H1 (cell line): ENCODE data around the gene KRT5. TPM values are rescaled to one million over a fixed set of nuclear protein-coding genes. Genes with fewer than 3 reads are reported as not detected.

Source experiments
- CTCF ChIA-PET: fragments of 300-600 bp; sonication (Branson Sonifier 250); formaldehyde crosslinking; loops from one replicate; lab custom pipeline; 2021; ENCODE audit not compliant: partially characterized antibody; lab: Charles Lee
- POLR2A ChIA-PET: fragments of 300-600 bp; sonication (Branson Sonifier 250); formaldehyde crosslinking; loops from one replicate; lab custom pipeline; 2021; ENCODE audit warnings: inconsistent platforms; ENCODE audit not compliant: partially characterized antibody; lab: Charles Lee
- DNase-seq, 2 experiments: peaks; one replicate each; pipeline versions ENCODE4 v3.0.0 to v3.0.0-alpha.2; 2010 to 2022; ENCODE audit warnings: low spot score in 2 of 2, low read depth in 1 of 2, mixed read lengths in 1 of 2
- FAIRE-seq: peaks from 2 replicates; lab custom pipeline; 2011; peaks lifted over from hg19 to GRCh38; lab: Jason Lieb, UNC
- H2AFZ ChIP-seq: 2 replicates; pipeline ENCODE4 v1.8.1; 2012; ENCODE audit warnings: low read length, inconsistent platforms
- H2AK5ac ChIP-seq: 2 replicates; pipeline ENCODE4 v1.6.1; 2013; ENCODE audit warnings: low read depth, low read length
- H2BK120ac ChIP-seq: replicated peaks from 2 replicates; pipeline ENCODE3; 2013; ENCODE audit warnings: low read depth, low read length, inconsistent platforms
- H2BK12ac ChIP-seq: 2 replicates; pipeline ENCODE4 v1.6.1; 2013; ENCODE audit warnings: low read depth, low read length
- H2BK15ac ChIP-seq: 2 replicates; pipeline ENCODE4 v1.6.1; 2013; ENCODE audit warnings: low read length
- H2BK20ac ChIP-seq: 2 replicates; pipeline ENCODE4 v1.6.1; 2013; ENCODE audit warnings: low read length
- H2BK5ac ChIP-seq: 2 replicates; pipeline ENCODE4 v1.6.1; 2013; ENCODE audit warnings: low read depth, low read length
- H3K14ac ChIP-seq: 2 replicates; pipeline ENCODE4 v1.6.1; 2013; ENCODE audit warnings: inconsistent platforms; ENCODE audit not compliant: insufficient read length
- H3K18ac ChIP-seq: 2 replicates; pipeline ENCODE4 v1.6.1; 2013; ENCODE audit warnings: low read length; ENCODE audit errors: extremely low read depth
- H3K23ac ChIP-seq: 2 replicates; pipeline ENCODE4 v1.6.1; 2013; ENCODE audit warnings: inconsistent platforms; ENCODE audit not compliant: insufficient read length
- H3K23me2 ChIP-seq: 2 replicates; pipeline ENCODE4 v1.6.1; 2013; ENCODE audit warnings: low read depth, low read length
- H3K27ac ChIP-seq: 2 replicates; pipeline ENCODE4 v1.6.1; 2011; ENCODE audit warnings: low read depth, low read length, inconsistent platforms
- H3K27me3 ChIP-seq, 4 experiments: replicated peaks in 1 of 4; 1 replicate in 1 of 4; 2 replicates in 3 of 4; pipeline versions ENCODE4 v1.6.1 to v1.8.1; 2011 to 2013; ENCODE audit warnings: low read length in 3 of 4, mild to moderate bottlenecking in 3 of 4, inconsistent platforms in 2 of 4, mixed read lengths in 2 of 4, moderate library complexity in 1 of 4; ENCODE audit not compliant: control insufficient read depth in 3 of 4, insufficient read depth in 3 of 4; ENCODE audit errors: extremely low read depth in 1 of 4
- H3K36me3 ChIP-seq, 4 experiments: 2 replicates each; pipeline versions ENCODE4 v1.6.1 to v1.8.1; 2011 to 2013; ENCODE audit warnings: mild to moderate bottlenecking in 4 of 4, low read length in 3 of 4, moderate library complexity in 2 of 4, control low read depth in 1 of 4, inconsistent platforms in 1 of 4; ENCODE audit not compliant: insufficient read depth in 4 of 4, control insufficient read depth in 2 of 4
- H3K4ac ChIP-seq: replicated peaks from 2 replicates; pipeline ENCODE3; 2013; ENCODE audit warnings: low read length, low read depth, mixed read lengths, inconsistent platforms; ENCODE audit not compliant: insufficient read length
- H3K4me1 ChIP-seq, 4 experiments: replicated peaks in 1 of 4; 1 replicate in 1 of 4; 2 replicates in 3 of 4; pipeline versions ENCODE4 v1.6.1 to v1.8.1; 2011 to 2013; ENCODE audit warnings: low read length in 3 of 4, inconsistent platforms in 2 of 4, mixed read lengths in 1 of 4; ENCODE audit not compliant: insufficient read depth in 4 of 4, control insufficient read depth in 3 of 4
- H3K4me2 ChIP-seq, 2 experiments: 2 replicates each; pipeline versions ENCODE4 v1.6.1 to v1.8.1; 2011 to 2013; ENCODE audit warnings: low read depth in 2 of 2, low read length in 2 of 2, control low read depth in 1 of 2, inconsistent platforms in 1 of 2, mild to moderate bottlenecking in 1 of 2; ENCODE audit not compliant: insufficient read depth in 1 of 2
- H3K4me3 ChIP-seq, 4 experiments: fragments of 200-600, 300-600 bp in 1 of 4; sonication (generic), shearing (Covaris generic), sonication (Bioruptor Twin) in 1 of 4; 2 replicates each; pipeline versions ENCODE4 v1.5.1 to v1.8.1; 2011 to 2016; ENCODE audit warnings: low read length in 4 of 4, low read depth in 3 of 4, control low read depth in 2 of 4, inconsistent platforms in 2 of 4, mild to moderate bottlenecking in 2 of 4, mixed read lengths in 1 of 4, moderate library complexity in 1 of 4; ENCODE audit not compliant: insufficient read depth in 2 of 4; ENCODE audit errors: extremely low read depth in 1 of 4
- H3K56ac ChIP-seq: replicated peaks from 2 replicates; pipeline ENCODE3; 2013; ENCODE audit warnings: low read depth, mild to moderate bottlenecking, mixed read lengths, low read length, inconsistent platforms; ENCODE audit not compliant: insufficient read length
- H3K79me1 ChIP-seq: 2 replicates; pipeline ENCODE4 v1.6.1; 2013; ENCODE audit warnings: low read depth, low read length, control low read depth
- H3K79me2 ChIP-seq, 2 experiments: 2 replicates each; pipeline versions ENCODE4 v1.6.1 to v1.8.1; 2012 to 2013; ENCODE audit warnings: low read length in 2 of 2, mild to moderate bottlenecking in 2 of 2, inconsistent platforms in 1 of 2; ENCODE audit not compliant: insufficient read depth in 2 of 2, control insufficient read depth in 1 of 2
- H3K9ac ChIP-seq, 4 experiments: replicated peaks in 1 of 4; 1 replicate in 1 of 4; 2 replicates in 3 of 4; pipeline versions ENCODE4 v1.6.1 to v1.8.1; 2011 to 2013; ENCODE audit warnings: low read depth in 3 of 4, low read length in 3 of 4, control low read depth in 2 of 4, mild to moderate bottlenecking in 2 of 4, moderate library complexity in 2 of 4, inconsistent platforms in 1 of 4; ENCODE audit errors: extremely low read depth in 1 of 4
- H3K9me3 ChIP-seq, 2 experiments: 2 replicates each; pipeline versions ENCODE4 v1.6.1 to v1.8.1; 2012 to 2013; ENCODE audit warnings: mild to moderate bottlenecking in 2 of 2, moderate library complexity in 2 of 2, control low read depth in 1 of 2, inconsistent platforms in 1 of 2, low read depth in 1 of 2, low read length in 1 of 2, mixed read lengths in 1 of 2; ENCODE audit not compliant: insufficient read depth in 2 of 2
- H4K20me1 ChIP-seq, 2 experiments: replicated peaks in 1 of 2; 2 replicates each; pipeline versions ENCODE3 to v1.8.1; 2011 to 2013; ENCODE audit warnings: inconsistent platforms in 2 of 2, low read length in 2 of 2, mild to moderate bottlenecking in 1 of 2; ENCODE audit not compliant: insufficient read depth in 2 of 2, control insufficient read depth in 1 of 2
- H4K5ac ChIP-seq: 2 replicates; pipeline ENCODE4 v1.6.1; 2013; ENCODE audit warnings: low read length, low read depth, mixed read lengths, inconsistent platforms; ENCODE audit not compliant: insufficient read length
- H4K8ac ChIP-seq: 2 replicates; pipeline ENCODE4 v1.8.0; 2013; ENCODE audit warnings: mild to moderate bottlenecking, moderate library complexity, low read length, inconsistent platforms; ENCODE audit not compliant: insufficient read depth; ENCODE audit errors: extremely low read depth
- H4K91ac ChIP-seq: replicated peaks from 2 replicates; pipeline ENCODE3; 2013; ENCODE audit warnings: low read length, mixed read lengths, inconsistent platforms; ENCODE audit not compliant: insufficient read length
- ATF2 ChIP-seq: IDR thresholded peaks from 2 replicates; pipeline ENCODE4 v1.6.1; 2012; ENCODE audit warnings: low read length, inconsistent platforms
- BACH1 ChIP-seq: IDR thresholded peaks from 2 replicates; pipeline ENCODE4 v1.6.1; 2012; ENCODE audit warnings: low read length, improper control_type of control experiment
- CBX5 ChIP-seq: fragments of 300-800, 300-1000 bp; sonication (generic); IDR thresholded peaks from 2 replicates; pipeline ENCODE4 v1.7.1; 2016; ENCODE audit warnings: antibody characterized with exemption, low read length, low read depth
- EGR1 ChIP-seq: IDR thresholded peaks from 2 replicates; pipeline ENCODE4 v1.6.1; 2011; ENCODE audit warnings: low read depth, low read length, borderline replicate concordance
- KDM1A ChIP-seq: fragments of 200-600, 300-600 bp; sonication (generic); IDR thresholded peaks from 2 replicates; pipeline ENCODE4 v1.7.1; 2016; ENCODE audit warnings: mild to moderate bottlenecking, low read length, borderline replicate concordance
- MAX ChIP-seq: IDR thresholded peaks from 2 replicates; pipeline ENCODE4 v1.6.1; 2012; ENCODE audit warnings: inconsistent platforms
- POLR2AphosphoS5 ChIP-seq: IDR thresholded peaks from 2 replicates; pipeline ENCODE4 v1.6.1; 2011; ENCODE audit warnings: low read depth, low read length
- RNF2 ChIP-seq: fragments of 200-900, 300-1000 bp; sonication (generic); IDR thresholded peaks from 2 replicates; pipeline ENCODE4 v1.7.1; 2016; ENCODE audit warnings: borderline replicate concordance, low read depth, mild to moderate bottlenecking, antibody characterized with exemption, low read length; ENCODE audit not compliant: poor library complexity, severe bottlenecking; ENCODE audit errors: missing control alignments
- SIX5 ChIP-seq: IDR thresholded peaks from 2 replicates; pipeline ENCODE4 v1.6.1; 2011; ENCODE audit warnings: mild to moderate bottlenecking, low read depth, low read length
- SP1 ChIP-seq: IDR thresholded peaks from 2 replicates; pipeline ENCODE4 v1.6.1; 2011; ENCODE audit warnings: low read depth, low read length
- SP2 ChIP-seq: IDR thresholded peaks from 2 replicates; pipeline ENCODE4 v1.6.1; 2012; ENCODE audit warnings: mild to moderate bottlenecking, low read length, inconsistent platforms
- SP4 ChIP-seq: IDR thresholded peaks from 2 replicates; pipeline ENCODE4 v1.6.1; 2012; ENCODE audit warnings: low read length, inconsistent platforms
- TBP ChIP-seq: IDR thresholded peaks from 2 replicates; pipeline ENCODE4 v1.6.1; 2011; ENCODE audit warnings: low read depth, low read length, improper control_type of control experiment
- YY1 ChIP-seq: IDR thresholded peaks from 2 replicates; pipeline ENCODE4 v1.6.1; 2011; ENCODE audit warnings: low read depth, mild to moderate bottlenecking, low read length
- WGBS, 2 experiments: shearing (Covaris generic) in 1 of 2; methylation state at CpG; one replicate each; pipeline versions ENCODE4 v1.1.6 to v1.1.7; 2013 to 2015; ENCODE audit warnings: low lambda C conversion rate in 2 of 2, mixed read lengths in 2 of 2, inconsistent platforms in 1 of 2, low coverage in 1 of 2, missing lambda C conversion rate in 1 of 2; ENCODE audit not compliant: insufficient replicate concordance in 2 of 2, insufficient coverage in 1 of 2, insufficient read length in 1 of 2; ENCODE audit errors: extremely low coverage in 1 of 2, missing lambda C conversion rate in 1 of 2; 5-methylcytosine and 5-hydroxymethylcytosine counted together
- polyA plus RNA-seq, 7 experiments: library from polyadenylated mRNA; depleted of rRNA in 3 of 7; stranded (reverse) in 5 of 7; unstranded in 2 of 7; fragments of >200 nt in 5 of 7; fragments of 200-250 nt in 2 of 7; gene quantifications; 1 replicate in 5 of 7; 2 replicates in 1 of 7; 4 replicates in 1 of 7; pipeline versions ENCODE4 v1.2.1 to v1.2.3, GENCODE V29; 2011 to 2013; ENCODE audit warnings: missing spikeins in 2 of 7, mixed read lengths in 2 of 7
- total RNA-seq: library from RNA; stranded (reverse); fragmentation: NEBNext Ultra II Directional; extraction: Animal tissue kit (Norgen Biotek cat#: 25700); gene quantifications from 2 replicates; pipeline ENCODE4 v1.2.1, GENCODE V29; 2021

KRT5 gene
- total and polyA plus RNA-seq, 2 of the 8 experiments (the other 6 are each of a cell fraction or from before 2014, with no cell fraction given) = 0.18 TPM; not detected in 1

- Histone ChIP-seq H3K23ac (no peak overlapping the region), H3K4me3 (no peak overlapping the region), H4K91ac (no peak overlapping the region), H2BK5ac (no peak overlapping the region), H3K27me3 (no peaks in the 10 kb centered on the region; a peak in 1 of 7 replicates), H3K4ac (no peak overlapping the region), H2AK5ac (no peak overlapping the region), H3K14ac (no peak overlapping the region), H4K5ac (no peak overlapping the region), H3K23me2 (no peaks in the 10 kb centered on the region; the same call in 1 of the 2 replicates), H4K20me1 (no peaks in the 10 kb centered on the region), H3K18ac (no peak overlapping the region), H3K9me3 (no peaks in the 10 kb centered on the region), H3K27ac (no peak overlapping the region), H2BK20ac (no peak overlapping the region), H3K79me1 (no peaks in the 10 kb centered on the region), H3K56ac (no peak overlapping the region), H3K36me3 (no peaks in the 10 kb centered on the region), H2AFZ (no peak overlapping the region), H3K9ac (no peak overlapping the region), H3K4me1 (peaks cover 5 to 10% (median 8%) of the 10 kb centered on the region in 4 experiments; a peak in 6 of 7 replicates), H2BK15ac (no peak overlapping the region), H4K8ac (no peak overlapping the region), H2BK12ac (no peak overlapping the region), H3K4me2 (no peak overlapping the region), H2BK120ac (no peak overlapping the region), H3K79me2 (no peaks in the 10 kb centered on the region)
- DNase-seq (no peak), FAIRE-seq (no peak)
- ChIA-PET POLR2A (no interaction called here), CTCF (interaction anchor here (0.5 to 4.6 kb wide), 11 partner anchors 12 to 390 kb away, joined by 3 to 29 read pairs (median 3); no protein-coding TSS in a partner anchor)
- 89% methylated on average over 4 of the region's 4 CpGs; no CpG with 5 or more reads in 1 of the 2 experiments for WGBS, 2 experiments
- TF ChIP-seq MAX = no peak
- no peak for TF ChIP-seq SP4
- no peak for TF ChIP-seq SIX5
- no peak for TF ChIP-seq SP2
- no peak for TF ChIP-seq YY1
- TF ChIP-seq POLR2AphosphoS5 = no peak
- no peak for TF ChIP-seq ATF2
- no peak for TF ChIP-seq SP1
- no peak for TF ChIP-seq KDM1A
- TF ChIP-seq RNF2 = no peak
- TF ChIP-seq BACH1 = no peak
- TF ChIP-seq EGR1 = no peak
- TF ChIP-seq TBP = no peak
- no peak for TF ChIP-seq CBX5
These were observed 25.7 kb downstream of the KRT5 start for GRCh38 chr12:52494518-52494917.
